HCT116 (cell line): ENCODE measurements around the gene ANKRD61. TPM values are rescaled to one million over a fixed set of nuclear protein-coding genes. Genes with fewer than 3 reads are reported as not detected.

ENCODE experiments used
- ATAC-seq: fragments of 200-7000 bp; cut with Tn5 transposase; 2 replicates; pipeline ENCODE4 v1.9.1; 2020; ENCODE audit warnings: mild to moderate bottlenecking, moderate library complexity
- BruUV-seq: library from RNA; stranded (reverse); fragments of 400-500 nt; replicated peaks from 2 replicates; lab custom pipeline; 2021; lab: Mats Ljungman, UMichigan
- CTCF ChIA-PET: fragments of 300-600 bp; sonication (Branson Sonifier 250); formaldehyde crosslinking; loops from one replicate; lab custom pipeline; 2021; ENCODE audit warnings: antibody characterized with exemption; lab: Charles Lee
- POLR2A ChIA-PET: fragments of 300-600, 350-600 bp; sonication (Branson Sonifier 250); formaldehyde crosslinking; loops from one replicate; lab custom pipeline; 2021; ENCODE audit warnings: antibody characterized with exemption; lab: Charles Lee
- RAD21 ChIA-PET, 2 experiments: fragments of 300-600 bp; sonication (Branson Sonifier 250); formaldehyde crosslinking; loops; one replicate each; lab custom pipeline; 2023; ENCODE audit warnings: low total read pairs in 2 of 2; ENCODE audit not compliant: uncharacterized antibody in 2 of 2, unreplicated experiment in 2 of 2, low non-redundant PET in 1 of 2; lab: Charles Lee
- DNase-seq: peaks from one replicate; pipeline ENCODE4 v3.0.0-alpha.2; 2010; ENCODE audit warnings: low read depth, low spot score
- H2AFZ ChIP-seq: fragments of 200-600 bp; shearing (Covaris generic), sonication (generic); 2 replicates; pipeline ENCODE4 v1.6.1; 2017; ENCODE audit warnings: low read depth, mixed run types, mixed read lengths, antibody characterized with exemption, low read length; ENCODE audit not compliant: poor library complexity, severe bottlenecking
- H3K27ac ChIP-seq: 2 replicates; pipeline ENCODE4 v1.5.1; 2012; ENCODE audit warnings: low read depth, low read length
- H3K27me3 ChIP-seq: fragments of 200-600 bp; sonication (generic); 2 replicates; pipeline ENCODE4 v1.6.1; 2016; ENCODE audit warnings: mixed run types, low read length, mixed read lengths; ENCODE audit not compliant: insufficient read depth
- H3K36me3 ChIP-seq, 2 experiments: fragments of 200-500 bp in 1 of 2; fragments of 200-600 bp in 1 of 2; sonication (Bioruptor generic) in 1 of 2; sonication (generic) in 1 of 2; 2 replicates each; pipeline versions ENCODE4 v1.5.1 to v1.6.1; 2014 to 2016; ENCODE audit warnings: low read length in 2 of 2, inconsistent platforms in 1 of 2, mixed read lengths in 1 of 2, mixed run types in 1 of 2; ENCODE audit not compliant: insufficient read depth in 2 of 2, control insufficient read depth in 1 of 2
- H3K4me1 ChIP-seq, 2 experiments: fragments of 200-600 bp in 1 of 2; sonication (generic) in 1 of 2; 2 replicates each; pipeline versions ENCODE4 v1.5.1 to v1.6.1; 2012 to 2017; ENCODE audit warnings: low read length in 2 of 2, inconsistent platforms in 1 of 2, mild to moderate bottlenecking in 1 of 2, mixed read lengths in 1 of 2, mixed run types in 1 of 2, moderate library complexity in 1 of 2; ENCODE audit not compliant: insufficient read depth in 2 of 2, control insufficient read depth in 1 of 2
- H3K4me2 ChIP-seq: fragments of 200-600 bp; sonication (generic); 2 replicates; pipeline ENCODE4 v1.6.1; 2017; ENCODE audit warnings: mixed run types, low read length, mixed read lengths
- H3K4me3 ChIP-seq, 2 experiments: fragments of 200-600 bp in 1 of 2; sonication (generic) in 1 of 2; replicated peaks in 1 of 2; 2 replicates each; pipeline ENCODE4 v1.5.1; 2011 to 2016; ENCODE audit warnings: low read length in 2 of 2, control low read depth in 1 of 2, low read depth in 1 of 2, mild to moderate bottlenecking in 1 of 2, mixed read lengths in 1 of 2, mixed run types in 1 of 2
- H3K79me2 ChIP-seq: fragments of 200-600 bp; sonication (generic); 2 replicates; pipeline ENCODE4 v1.6.1; 2017; ENCODE audit warnings: mild to moderate bottlenecking, mixed run types, low read length, moderate library complexity, mixed read lengths; ENCODE audit not compliant: insufficient read depth
- H3K9ac ChIP-seq: fragments of 200-600 bp; sonication (generic); 2 replicates; pipeline ENCODE4 v1.6.1; 2016; ENCODE audit warnings: low read length, mixed read lengths
- H3K9me2 ChIP-seq: fragments of 200-600 bp; sonication (generic), shearing (Covaris generic); 2 replicates; pipeline ENCODE4 v1.6.1; 2017; ENCODE audit warnings: mixed run types, mild to moderate bottlenecking, moderate library complexity; ENCODE audit not compliant: insufficient read depth
- H3K9me3 ChIP-seq, 2 experiments: fragments of 200-500 bp in 1 of 2; fragments of 200-600 bp in 1 of 2; sonication (Bioruptor generic) in 1 of 2; sonication (generic) in 1 of 2; 2 replicates each; pipeline ENCODE4 v1.6.1; 2014 to 2017; ENCODE audit warnings: low read length in 2 of 2, mixed read lengths in 2 of 2, inconsistent platforms in 1 of 2, low read depth in 1 of 2, mild to moderate bottlenecking in 1 of 2, mixed run types in 1 of 2, moderate library complexity in 1 of 2; ENCODE audit not compliant: control insufficient read depth in 1 of 2, insufficient read depth in 1 of 2
- H4K20me1 ChIP-seq: fragments of 200-600 bp; sonication (generic), shearing (Covaris generic); 2 replicates; pipeline ENCODE4 v1.6.1; 2017; ENCODE audit warnings: mixed run types, mild to moderate bottlenecking, moderate library complexity; ENCODE audit not compliant: insufficient read depth
- ATF3 ChIP-seq: IDR thresholded peaks from 2 replicates; pipeline ENCODE4 v1.6.1; 2012
- CBX3 ChIP-seq: IDR thresholded peaks from 2 replicates; pipeline ENCODE4 v1.6.1; 2012; ENCODE audit warnings: low read depth
- CEBPB ChIP-seq: IDR thresholded peaks from 2 replicates; pipeline ENCODE4 v1.6.1; 2012; ENCODE audit warnings: low read depth
- CTCF ChIP-seq, 3 experiments: fragments of 200-600 bp in 1 of 3; sonication (generic) in 1 of 3; IDR thresholded peaks in 2 of 3; conservative IDR thresholded peaks in 1 of 3; 2 replicates each; pipeline ENCODE4 v1.5.1; 2012 to 2017; ENCODE audit warnings: low read depth in 2 of 3, low read length in 2 of 3, antibody characterized with exemption in 1 of 3, borderline replicate concordance in 1 of 3, control low read depth in 1 of 3, mild to moderate bottlenecking in 1 of 3, mixed read lengths in 1 of 3, mixed run types in 1 of 3, moderate library complexity in 1 of 3; ENCODE audit not compliant: insufficient read depth in 1 of 3
- EGR1 ChIP-seq: IDR thresholded peaks from 2 replicates; pipeline ENCODE4 v1.6.1; 2012; ENCODE audit warnings: low read depth
- ELF1 ChIP-seq: IDR thresholded peaks from 2 replicates; pipeline ENCODE4 v1.6.1; 2012; ENCODE audit warnings: low read depth, borderline replicate concordance
- EZH2phosphoT487 ChIP-seq: fragments of 200-600 bp; IDR thresholded peaks from 2 replicates; pipeline ENCODE4 v1.6.1; 2018; ENCODE audit warnings: antibody characterized with exemption, borderline replicate concordance
- FOSL1 ChIP-seq: IDR thresholded peaks from 2 replicates; pipeline ENCODE4 v1.6.1; 2012; ENCODE audit warnings: low read depth
- JUND ChIP-seq: IDR thresholded peaks from 2 replicates; pipeline ENCODE4 v1.6.1; 2012
- MAX ChIP-seq: IDR thresholded peaks from 2 replicates; pipeline ENCODE4 v1.6.1; 2012
- POLR2A ChIP-seq: IDR thresholded peaks from 2 replicates; pipeline ENCODE4 v1.7.0; 2011; ENCODE audit warnings: borderline replicate concordance; ENCODE audit not compliant: insufficient read depth, insufficient read length; ENCODE audit errors: extremely low read depth
- SIN3A ChIP-seq: IDR thresholded peaks from 2 replicates; pipeline ENCODE4 v1.6.1; 2012; ENCODE audit warnings: low read depth
- SP1 ChIP-seq: IDR thresholded peaks from 2 replicates; pipeline ENCODE4 v1.6.1; 2012; ENCODE audit warnings: low read depth
- SRF ChIP-seq: IDR thresholded peaks from 2 replicates; pipeline ENCODE4 v1.6.1; 2012; ENCODE audit warnings: low read depth
- YY1 ChIP-seq: IDR thresholded peaks from 2 replicates; pipeline ENCODE4 v1.6.1; 2011; ENCODE audit warnings: low read length, low read depth, moderate library complexity, mild to moderate bottlenecking; ENCODE audit not compliant: insufficient replicate concordance; ENCODE audit errors: extremely low read depth
- ZBTB33 ChIP-seq: IDR thresholded peaks from 2 replicates; pipeline ENCODE4 v1.6.1; 2011; ENCODE audit warnings: mild to moderate bottlenecking, low read length, moderate library complexity; ENCODE audit not compliant: insufficient replicate concordance; ENCODE audit errors: extremely low read depth
- ZFX ChIP-seq: fragments of 450-650 bp; IDR thresholded peaks from 2 replicates; pipeline ENCODE4 v1.6.1; 2017
- ZNF274 ChIP-seq: fragments of 200-500 bp; sonication (Bioruptor generic); IDR thresholded peaks from 2 replicates; pipeline ENCODE4 v1.6.1; 2014; ENCODE audit warnings: mild to moderate bottlenecking, low read depth, low read length, inconsistent platforms
- intact Hi-C: fragments of 100-400 bp; cut with micrococcal nuclease; formaldehyde crosslinking; loops from 2 replicates; pipeline ENCODE4 v1.10.0; 2022
- total RNA-seq: library from RNA; stranded (reverse); gene quantifications from one replicate; pipeline ENCODE4 v1.2.1, GENCODE V29; 2021; ENCODE audit not compliant: unreplicated experiment

ANKRD61 gene
- total RNA-seq, 1 experiment from 2014 or later: 0.17 TPM

- TF ChIP-seq JUND (no peak), SP1 (no peak), EZH2phosphoT487 (no peak), ATF3 (no peak), SRF (no peak), POLR2A (no peak), ZFX (no peak), CTCF (IDR thresholded peaks at IDR 0.05 in 2 of 3, conservative IDR thresholded peaks at IDR 0.05 in 1 of 3; ENCODE audit: borderline replicate concordance in 1 of 3, insufficient read depth in 1 of 3, low read depth in 2 of 3, low read length in 2 of 3) (no peak), YY1 (no peak), CEBPB (no peak), ZBTB33 (no peak), FOSL1 (no peak), ZNF274 (no peak), ELF1 (no peak), SIN3A (no peak), CBX3 (no peak), EGR1 (no peak), MAX (no peak)
- TF ChIP-seq, all 23 proteins: peak for 0
- Histone ChIP-seq H3K36me3 (peaks cover 42 to 50% of the 10 kb centered on the region in 2 experiments), H3K4me1 (no peaks in the 10 kb centered on the region), H3K4me3 (no peak overlapping the region), H3K27ac (no peak overlapping the region), H3K4me2 (no peak overlapping the region), H3K79me2 (peaks cover 15% of the 10 kb centered on the region), H3K27me3 (no peaks in the 10 kb centered on the region), H2AFZ (no peak overlapping the region), H3K9ac (no peak overlapping the region), H3K9me2 (no peaks in the 10 kb centered on the region), H3K9me3 (no peaks in the 10 kb centered on the region), H4K20me1 (peaks cover 4% of the 10 kb centered on the region; the same call in 1 of the 2 replicates)
- BruUV-seq: no TSS peak
- intact Hi-C loops: no loop called here
- ATAC-seq: no peak
- CTCF ChIA-PET: no interaction called here
- no peak for DNase-seq
- RAD21 ChIA-PET: no interaction called here
- POLR2A ChIA-PET: interaction anchor here (0.6 kb wide), 1 partner anchor 23 kb away, joined by 4 read pairs; no protein-coding TSS in a partner anchor
Measured at GRCh38 chr7:6032641-6033040, 1.5 kb downstream of the ANKRD61 start.
